Breast epithelium (tissue), 3 donors: ENCODE results near the gene DIRAS1.

ENCODE experiments used
- POLR2A ChIP-seq: fragments of 450-650 bp; IDR thresholded peaks from one replicate; pipeline ENCODE4 v1.6.1; 2016; ENCODE audit warnings: antibody characterized with exemption, mild to moderate bottlenecking, moderate library complexity
- POLR2AphosphoS5 ChIP-seq, 3 donors: sonication (generic); formaldehyde crosslinking; IDR thresholded peaks; one replicate each; pipeline ENCODE4 v1.6.1; 2017; ENCODE audit warnings: antibody characterized with exemption in 3 of 3

DNA sequence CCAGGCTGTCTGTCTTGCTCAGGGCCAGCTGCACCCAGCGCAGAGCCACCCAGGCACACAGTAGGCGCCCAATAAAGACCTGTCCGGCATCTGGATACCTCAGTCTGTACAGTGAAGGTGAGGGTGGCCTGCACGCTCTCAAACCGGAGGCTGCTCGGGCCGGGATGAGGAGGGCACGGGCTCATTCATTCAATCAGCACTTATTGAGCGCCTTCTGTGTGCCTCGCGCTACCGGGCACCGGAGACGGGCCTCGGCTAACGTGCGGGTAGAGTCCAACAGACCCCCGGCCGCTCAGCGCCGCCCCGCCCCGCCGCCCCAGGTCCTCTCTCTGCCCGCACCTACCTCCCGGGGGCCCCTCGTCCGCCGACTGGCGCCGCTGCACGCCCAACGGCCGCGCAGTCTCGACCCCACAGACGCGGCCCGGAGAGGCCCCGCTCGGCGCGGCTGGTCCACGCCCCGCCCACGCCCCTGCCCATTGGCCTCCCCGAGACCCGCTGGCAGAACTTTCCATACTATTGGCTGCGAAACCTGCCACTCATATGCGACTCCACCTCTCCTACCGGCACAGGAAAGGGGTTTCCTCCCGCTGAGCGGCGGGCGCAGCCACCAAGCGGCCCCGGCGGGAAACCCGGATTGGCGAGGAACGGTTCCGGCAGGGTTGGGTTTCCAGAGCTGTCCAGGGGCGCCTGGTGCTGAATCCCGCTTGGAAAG, 18.6 kb upstream of the DIRAS1 start, which contains the start of gene SLC39A3:
- TF ChIP-seq POLR2AphosphoS5 (IDR thresholded peaks at IDR 0.05), result peak; percentile 48 to 72 (median 61)
- no peak for TF ChIP-seq POLR2A
